Left colon (tissue), 2 donors: ENCODE data around the gene EPHB2. TPM values are rescaled to one million over a fixed set of nuclear protein-coding genes. Genes with fewer than 3 reads are reported as not detected.
A peak's percentile ranks its signal among the peaks of the same experiment; 100 is the strongest.

ENCODE experiments used
- ATAC-seq: fragments of 200-7000 bp; cut with Tn5 transposase; one replicate; pipeline ENCODE4 v1.9.1; 2020; ENCODE audit warnings: mild to moderate bottlenecking, moderate library complexity
- DNase-seq, 2 donors: peaks; one replicate each; pipeline ENCODE4 v3.0.0-alpha.2; 2020
- intact Hi-C, 2 donors: fragments of 100-400 bp; cut with DNase I in 1 of 2; cut with micrococcal nuclease in 1 of 2; formaldehyde crosslinking; loops; one replicate each; pipeline versions ENCODE4 v1.11.2 to v1.14.0; 2022; cut with DNase I, micrococcal nuclease
- total RNA-seq, 2 donors: library from RNA; stranded (reverse); fragmentation: NEBNext Ultra II Directional; extraction: Animal tissue kit (Norgen Biotek cat#: 25700); gene quantifications; one replicate each; pipeline ENCODE4 v1.2.1, GENCODE V29; 2021
- donor health status: DM: no; HTN: no; CAD: no.
- donor health status: DM: yes; HTN: yes; CAD: no.

Gene EPHB2
- total RNA-seq, 2 donors from 2014 or later: 43.3 to 72.8 TPM

DNA sequence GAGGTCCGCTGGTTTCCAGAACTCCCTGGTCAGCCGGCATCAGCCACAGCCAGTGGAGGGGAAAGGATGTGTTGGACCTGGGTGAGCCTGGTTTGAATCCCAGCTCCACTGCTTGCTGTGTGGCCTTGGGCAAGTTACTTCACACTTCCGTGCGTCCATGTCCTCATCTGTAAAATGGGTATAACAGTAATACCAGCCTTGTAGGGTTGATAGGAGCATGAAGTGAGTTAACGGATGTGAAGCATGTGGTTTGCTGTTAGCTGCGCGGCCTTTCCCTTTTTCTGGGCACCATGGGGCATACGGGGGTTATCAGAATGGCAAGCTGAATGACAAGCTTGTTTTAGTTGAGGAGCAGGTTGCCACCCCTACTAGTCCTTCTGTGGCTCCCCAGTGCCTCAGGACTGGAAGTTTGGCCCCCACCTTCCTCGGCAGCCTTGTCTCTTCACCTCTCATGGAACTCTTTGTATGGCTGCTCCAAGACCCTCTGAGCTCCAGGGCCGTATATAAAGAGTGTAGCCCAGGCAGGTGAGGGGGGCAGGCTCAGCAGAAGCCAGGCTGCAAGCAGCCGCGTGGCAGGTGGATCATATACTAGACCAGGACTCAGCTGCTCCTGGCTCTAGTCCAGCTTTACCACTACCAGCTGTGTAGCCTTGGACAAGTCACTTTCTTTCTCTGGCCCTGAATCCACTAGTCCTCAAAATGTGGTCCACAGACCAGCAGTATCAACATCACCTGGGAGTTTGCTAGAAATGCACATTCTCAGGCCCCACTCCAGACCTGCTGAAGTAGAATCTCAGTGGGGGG lies 166.7 kb downstream of the EPHB2 start:
- no peak for DNase-seq
- intact Hi-C loops: no loop called here
- no peak for ATAC-seq

DNA sequence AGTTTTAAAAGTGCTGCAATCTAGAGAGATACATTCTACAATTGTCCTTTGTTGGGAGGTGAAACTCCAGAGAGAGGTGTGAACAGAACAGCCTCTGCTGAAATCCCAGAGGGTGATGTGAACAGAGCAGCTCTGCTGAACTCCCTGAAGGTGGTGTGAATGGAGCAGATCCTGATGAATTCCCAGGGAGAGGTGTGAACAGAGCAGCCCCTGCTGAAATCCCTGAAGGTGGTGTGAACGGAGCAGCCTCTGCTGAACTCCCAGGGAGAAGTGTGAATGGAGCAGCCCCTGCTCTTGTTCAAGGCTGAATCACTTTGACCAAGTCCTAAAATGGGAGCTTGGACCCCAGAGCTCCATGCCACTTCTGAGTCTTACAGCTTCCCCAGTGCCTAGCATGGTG lies 167.3 kb downstream of the EPHB2 start:
- no peak for ATAC-seq
- no peak for DNase-seq
- intact Hi-C loops: no loop called here

GRCh38 chr1:22878626-22879025 lies 168.0 kb downstream of the EPHB2 start:
- no peak for DNase-seq
- no peak for ATAC-seq
- intact Hi-C loops: no loop called here

DNA sequence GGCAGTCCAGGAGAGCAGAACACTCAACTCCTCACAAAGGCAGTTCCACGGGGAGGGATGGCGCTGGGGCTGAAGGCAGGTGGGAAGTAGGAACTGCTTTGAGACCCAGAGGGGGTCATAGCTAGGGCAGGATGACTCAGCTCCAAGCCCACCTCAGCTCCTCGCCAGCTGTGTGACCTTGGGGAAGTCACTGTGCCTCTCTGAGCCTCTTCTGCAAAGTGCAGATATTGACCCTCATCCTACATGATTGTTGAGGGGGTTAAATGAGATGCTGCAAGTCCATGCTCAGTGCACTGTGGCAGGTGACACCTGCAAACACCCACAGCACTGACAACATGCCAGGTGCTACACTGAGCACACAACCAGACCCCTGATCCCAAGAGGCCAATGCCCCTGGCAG lies 168.8 kb downstream of the EPHB2 start:
- ATAC-seq (no peak), DNase-seq (no peak)
- intact Hi-C loops: no loop called here

DNA sequence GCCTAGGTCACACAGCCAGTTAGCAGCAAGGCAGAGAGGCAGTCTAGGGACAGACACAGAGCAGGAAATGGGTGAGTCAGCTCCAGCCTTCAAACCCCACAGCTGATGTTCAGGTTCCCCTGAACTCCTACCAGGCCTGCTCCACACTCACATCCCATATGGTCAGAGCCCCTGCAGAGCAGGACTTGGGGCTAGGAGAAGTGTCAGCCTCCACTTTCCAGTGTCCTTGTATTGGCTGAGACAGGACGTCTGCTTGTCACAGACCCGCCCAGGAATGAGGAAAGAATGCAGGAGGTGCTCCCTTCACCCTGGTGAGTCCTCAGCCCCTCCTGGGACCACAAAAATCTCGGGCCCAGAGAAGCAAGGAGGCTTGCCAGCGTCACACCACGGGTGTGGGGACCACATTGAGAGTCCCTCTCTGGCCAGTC lies 169.5 kb downstream of the EPHB2 start:
- intact Hi-C loops: loop anchor here in 1 of 2 donors (10.0 kb wide), 1 partner anchor 175 kb away; no protein-coding TSS in a partner anchor
- DNase-seq (no peak), ATAC-seq (no peak)

DNA sequence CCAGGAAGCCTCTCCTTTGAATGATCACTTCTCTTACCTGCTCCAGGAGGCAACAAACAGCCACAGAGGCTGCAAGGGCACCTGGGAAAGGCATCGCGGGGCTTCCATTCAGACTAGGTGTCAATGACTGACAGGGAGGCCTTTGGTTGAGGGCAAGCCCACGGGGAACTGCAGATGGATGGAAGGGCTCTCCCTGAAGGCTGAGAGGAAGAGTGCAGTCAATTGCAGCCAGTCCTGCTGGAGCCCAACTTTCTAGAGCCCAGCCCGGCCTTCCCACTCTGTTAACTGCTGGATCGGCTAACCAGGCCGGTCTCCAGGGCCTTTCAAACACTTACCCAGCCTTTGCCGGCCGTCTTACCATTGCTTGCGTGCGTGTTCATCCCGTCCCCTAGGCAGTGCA lies 172.8 kb downstream of the EPHB2 start:
- no peak for ATAC-seq
- DNase-seq: no peak
- intact Hi-C loops: loop anchor here in 1 of 2 donors (10.0 kb wide), 1 partner anchor 179 kb away; no protein-coding TSS in a partner anchor

DNA sequence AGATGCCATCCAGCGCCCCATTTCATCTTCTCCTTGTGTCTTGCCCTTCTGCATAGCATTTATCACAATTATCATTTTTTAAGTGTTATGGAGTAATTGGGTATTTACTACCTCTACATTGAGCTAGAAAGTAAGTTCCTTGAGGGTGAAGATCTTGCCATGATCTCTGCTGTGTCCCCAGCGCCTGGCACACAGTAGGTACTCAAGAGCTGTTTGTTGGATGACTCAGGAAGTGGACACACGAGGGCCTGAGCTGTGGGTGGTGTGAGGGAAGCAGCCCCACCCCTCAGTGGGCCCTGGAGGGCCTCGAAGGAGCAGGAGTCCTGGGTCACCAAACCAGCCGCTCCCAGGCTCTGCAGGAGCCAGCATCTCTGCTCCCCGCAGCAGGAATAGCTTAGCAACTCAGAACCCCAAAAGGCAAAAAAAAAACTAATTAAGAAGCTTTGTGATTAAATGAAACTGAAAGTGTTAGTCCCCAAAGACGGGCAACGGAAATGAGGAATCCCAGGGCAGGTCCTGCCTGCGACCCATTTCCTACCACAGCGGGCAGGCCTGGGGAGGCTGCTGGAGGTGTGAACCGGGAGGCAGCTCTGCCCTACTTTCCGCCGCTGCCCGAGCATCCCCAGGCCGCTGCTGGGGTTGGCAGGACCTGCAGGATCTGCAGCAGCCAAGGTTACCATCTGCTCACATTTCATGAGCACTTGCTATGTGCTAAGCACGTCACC lies 174.3 kb downstream of the EPHB2 start:
- intact Hi-C loops: loop anchor here in 1 of 2 donors (10.0 kb wide), 1 partner anchor 180 kb away; no protein-coding TSS in a partner anchor
- DNase-seq (no peak), ATAC-seq (no peak)

DNA sequence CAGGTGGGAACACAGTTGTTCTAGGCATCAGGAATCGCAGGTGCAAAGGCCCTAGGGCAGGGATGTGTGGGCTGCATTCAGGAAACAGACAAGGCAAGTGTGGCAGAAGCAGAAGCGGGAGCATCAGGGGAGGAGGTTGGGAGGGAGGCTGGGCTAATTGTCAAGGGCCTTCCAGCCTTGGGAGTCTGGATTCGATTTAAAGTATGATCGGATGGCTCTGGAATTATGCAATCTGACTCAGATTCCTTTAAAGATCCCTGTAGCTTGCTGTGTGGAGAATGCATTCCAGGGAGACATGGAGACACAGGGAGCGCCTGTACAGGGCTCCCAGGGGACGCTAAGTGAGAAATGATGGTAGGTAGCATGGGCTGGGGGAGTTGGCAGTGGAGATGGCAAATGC lies 175.6 kb downstream of the EPHB2 start:
- intact Hi-C loops: loop anchor here in 1 of 2 donors (10.0 kb wide), 1 partner anchor 181 kb away; no protein-coding TSS in a partner anchor
- DNase-seq (no peak), ATAC-seq (no peak)

DNA sequence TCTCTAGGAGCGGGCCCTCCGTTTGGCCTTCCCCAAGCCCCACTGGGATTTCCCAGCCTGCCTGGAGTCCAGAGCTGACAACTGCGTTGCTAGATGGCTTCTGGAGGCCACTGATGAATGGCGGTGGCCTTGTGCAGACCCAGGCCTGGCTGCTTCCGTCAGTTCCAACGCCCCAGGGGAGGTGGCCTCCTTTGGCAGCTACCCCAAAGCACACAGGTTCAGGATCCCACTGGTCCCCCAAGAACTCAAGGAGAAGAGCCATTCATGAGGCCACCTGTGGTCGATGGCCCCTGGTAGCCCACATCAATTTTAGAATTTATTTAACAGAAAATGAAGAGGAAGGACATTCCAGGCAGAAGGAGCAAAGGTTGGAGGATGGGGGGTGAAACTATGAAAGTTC lies 176.9 kb downstream of the EPHB2 start:
- no peak for DNase-seq
- intact Hi-C loops: loop anchor here in 1 of 2 donors (10.0 kb wide), 1 partner anchor 183 kb away; no protein-coding TSS in a partner anchor
- ATAC-seq: no peak

DNA sequence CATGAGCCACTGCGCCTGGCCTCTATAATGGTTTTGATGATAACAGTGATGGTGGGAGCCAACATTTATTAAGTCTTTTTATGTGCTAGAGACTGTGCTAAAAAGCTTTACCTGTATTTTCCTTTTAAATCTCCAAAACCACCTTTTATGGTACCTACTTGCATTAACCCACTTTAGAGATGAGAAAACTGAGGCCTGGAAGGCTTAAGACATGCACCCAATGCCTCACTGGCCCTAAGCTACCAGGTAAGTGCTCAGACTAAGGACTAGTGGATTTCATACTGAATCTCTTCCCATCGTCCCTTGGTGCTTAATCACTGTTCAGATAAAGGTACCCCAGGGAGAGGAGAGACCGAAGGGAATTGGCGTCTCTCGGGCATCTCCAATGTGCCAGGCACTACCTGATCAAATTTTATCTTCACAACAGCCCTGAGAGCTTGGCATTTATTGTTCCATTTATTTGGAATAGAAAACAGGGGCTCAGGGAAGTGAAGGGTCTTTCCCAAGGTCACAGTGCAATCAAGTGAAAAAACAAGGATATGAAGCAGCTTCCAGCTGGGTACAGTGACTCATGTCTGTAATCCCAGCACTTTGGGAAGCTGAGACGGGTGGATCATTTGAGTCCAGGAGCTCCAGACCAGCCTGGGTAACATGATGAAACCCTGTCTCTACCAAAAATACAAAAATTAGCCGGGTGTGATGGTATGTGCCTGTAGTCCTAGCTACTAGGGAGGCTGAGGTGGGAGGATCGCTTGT lies 177.9 kb downstream of the EPHB2 start:
- intact Hi-C loops: loop anchor here in 1 of 2 donors (10.0 kb wide), 1 partner anchor 184 kb away; no protein-coding TSS in a partner anchor
- DNase-seq: no peak
- ATAC-seq: no peak

DNA sequence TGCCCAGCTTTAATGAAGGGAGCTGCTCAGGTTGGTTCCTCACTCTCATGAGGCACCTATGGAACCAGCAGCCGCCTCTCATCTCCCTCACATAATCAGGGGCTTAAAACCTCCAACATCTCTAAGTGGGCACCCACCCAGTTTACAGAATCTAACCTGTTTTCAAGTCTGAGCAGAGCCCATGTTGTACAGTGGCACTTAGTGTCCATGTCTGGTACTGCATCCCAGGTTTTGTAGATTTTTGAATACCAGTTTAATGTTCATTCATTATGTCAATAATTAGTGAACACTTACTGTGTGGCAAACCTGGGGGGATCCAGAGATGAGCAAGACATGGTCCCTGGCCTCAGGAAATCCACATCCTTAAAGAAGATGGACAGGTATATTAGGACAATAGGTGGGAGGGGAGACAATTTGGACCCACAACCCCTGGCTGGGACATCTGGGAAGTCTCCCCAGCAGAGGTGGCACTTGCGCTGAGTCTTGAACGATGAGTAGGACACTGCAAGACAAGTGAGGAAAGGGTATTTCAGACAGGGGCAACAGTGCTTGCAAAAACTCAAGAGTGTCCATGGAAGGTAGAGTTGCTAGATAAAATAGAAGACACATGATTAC lies 178.7 kb downstream of the EPHB2 start:
- intact Hi-C loops: loop anchor here in 1 of 2 donors (10.0 kb wide), 1 partner anchor 185 kb away; no protein-coding TSS in a partner anchor
- DNase-seq (no peak), ATAC-seq (peak; percentile 60)

GRCh38 chr1:22892789-22893188 lies 182.2 kb downstream of the EPHB2 start:
- no peak for ATAC-seq
- DNase-seq: no peak
- intact Hi-C loops: no loop called here

DNA sequence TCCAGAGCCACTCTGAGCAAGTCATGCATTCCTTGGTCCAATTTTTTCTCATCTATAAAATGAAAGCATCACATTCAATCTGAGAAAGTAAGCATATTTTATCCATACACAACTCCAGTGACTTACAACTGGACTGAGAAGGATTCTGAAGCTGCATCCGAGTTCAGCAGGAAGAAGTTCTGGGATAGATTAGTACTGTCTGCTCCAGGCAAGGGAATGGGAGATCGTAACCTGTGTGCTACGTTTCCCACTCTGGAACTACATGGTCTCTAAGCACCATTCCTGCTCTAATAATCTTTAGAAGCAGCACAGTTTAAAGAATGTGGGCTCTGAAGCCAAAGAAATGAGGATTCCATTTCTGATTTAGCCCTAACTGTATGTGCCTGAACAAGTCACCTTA lies 182.7 kb downstream of the EPHB2 start:
- DNase-seq: no peak
- intact Hi-C loops: no loop called here
- no peak for ATAC-seq

DNA sequence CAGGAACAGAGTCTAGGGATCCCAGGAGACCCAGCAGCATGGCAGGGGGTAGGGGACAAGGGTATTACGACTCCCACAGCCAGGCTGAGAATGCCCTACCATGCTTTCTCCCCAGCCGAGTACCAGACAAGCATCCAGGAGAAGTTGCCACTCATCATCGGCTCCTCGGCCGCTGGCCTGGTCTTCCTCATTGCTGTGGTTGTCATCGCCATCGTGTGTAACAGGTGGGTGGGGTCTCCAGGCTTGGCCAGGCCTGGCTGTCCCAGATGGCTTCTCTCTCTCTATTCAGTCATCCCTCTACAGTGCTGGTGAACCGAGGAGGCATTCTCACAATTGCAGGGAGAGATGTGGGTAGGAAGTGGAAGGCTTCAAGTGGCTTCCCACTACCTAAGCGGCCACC lies 184.7 kb downstream of the EPHB2 start:
- intact Hi-C loops: no loop called here
- DNase-seq (no peak), ATAC-seq (no peak)

DNA sequence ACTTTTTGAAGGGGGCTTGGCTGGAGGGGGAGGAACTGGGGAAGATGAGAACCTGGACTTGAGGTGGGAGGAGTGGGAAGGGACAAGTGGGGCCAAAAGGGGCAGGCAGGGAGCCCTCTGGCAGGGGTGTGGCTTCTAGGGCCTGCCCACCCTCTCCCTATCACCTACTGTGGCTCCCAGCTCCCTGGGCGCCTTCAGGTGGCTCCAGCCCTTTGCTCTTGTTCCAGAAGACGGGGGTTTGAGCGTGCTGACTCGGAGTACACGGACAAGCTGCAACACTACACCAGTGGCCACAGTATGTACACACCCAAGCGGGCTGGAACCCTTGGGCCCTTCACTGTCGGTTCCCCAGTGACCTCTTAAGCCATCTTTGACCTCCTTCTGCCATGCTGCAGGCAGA lies 185.5 kb downstream of the EPHB2 start:
- no peak for DNase-seq
- ATAC-seq: no peak
- intact Hi-C loops: no loop called here

GRCh38 chr1:22900451-22900850 lies 189.8 kb downstream of the EPHB2 start:
- intact Hi-C loops: no loop called here
- DNase-seq (no peak), ATAC-seq (no peak)

DNA sequence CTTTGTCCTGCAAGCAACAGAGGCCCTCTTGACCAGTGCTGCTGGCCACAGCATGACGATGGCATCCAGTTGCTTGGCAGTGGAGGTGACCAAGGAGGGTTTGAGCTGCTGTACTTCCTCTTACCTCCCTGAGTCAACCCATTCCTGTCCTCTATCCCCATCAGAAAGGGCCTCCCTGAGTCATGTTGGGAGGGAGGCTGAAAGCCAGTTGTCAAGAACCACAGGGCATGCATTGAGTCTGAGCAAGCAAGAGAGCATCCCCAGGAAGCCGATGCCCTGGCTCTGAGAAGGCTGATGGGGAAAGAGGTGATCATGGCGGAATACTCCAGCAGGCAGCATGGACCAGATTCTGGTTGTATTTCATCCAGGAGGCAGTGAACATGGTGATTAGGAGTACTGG lies 192.5 kb downstream of the EPHB2 start:
- DNase-seq (no peak), ATAC-seq (no peak)
- intact Hi-C loops: no loop called here

GRCh38 chr1:22906968-22907367 lies 196.3 kb downstream of the EPHB2 start:
- ATAC-seq (no peak), DNase-seq (no peak)
- intact Hi-C loops: no loop called here

DNA sequence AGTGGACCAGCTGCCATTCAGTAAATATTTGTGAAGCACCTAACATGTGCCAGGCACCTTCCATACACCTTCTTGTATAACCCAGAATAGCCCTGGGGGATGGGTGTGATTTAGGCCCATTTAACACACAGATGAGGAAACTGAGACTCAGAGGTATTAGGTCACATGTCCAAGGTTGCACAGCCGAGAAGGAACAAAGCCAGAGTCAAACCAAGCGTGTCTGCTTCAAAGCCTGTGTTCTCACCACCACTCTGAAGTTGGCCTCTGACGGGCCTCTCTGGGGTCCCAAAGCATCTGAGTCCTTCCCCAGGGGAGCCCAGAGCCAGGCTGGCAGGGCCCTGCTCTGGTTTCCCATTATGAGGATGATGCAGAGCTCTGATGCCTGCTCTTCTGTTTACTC lies 196.9 kb downstream of the EPHB2 start:
- no peak for DNase-seq
- intact Hi-C loops: no loop called here
- no peak for ATAC-seq
